ENCODE data around the gene STARD13.

Gene STARD13

GRCh38 chr13:33205224-33205623, 80.3 kb downstream of the STARD13 start:
- DNase-seq (ENCODE audit: low read depth, low spot score) = no peak
- Histone ChIP-seq H3K9ac (ENCODE audit: insufficient read length, low read depth) (no peak overlapping the region), H3K4me1 (ENCODE audit: insufficient read depth, insufficient read length) (no peaks in the 10 kb centered on the region), H3K36me3 (ENCODE audit: insufficient read depth, insufficient read length, low read length) (no peaks in the 10 kb centered on the region), H3K4me3 (ENCODE audit: insufficient read length, low read depth) (no peak overlapping the region), H3K27me3 (ENCODE audit: insufficient read depth, insufficient read length) (no peaks in the 10 kb centered on the region), H3K9me3 (ENCODE audit: insufficient read depth, low read length) (no peaks in the 10 kb centered on the region)
- TF ChIP-seq SUZ12 (IDR thresholded peaks at IDR 0.05; ENCODE audit: extremely low read depth, insufficient read depth, insufficient read length) (no peak), YY1 (IDR thresholded peaks at IDR 0.05; ENCODE audit: insufficient read depth, insufficient read length) (no peak), ZNF274 (IDR thresholded peaks at IDR 0.05; ENCODE audit: low read depth, low read length) (no peak)

- no peaks in the 10 kb centered on the region for H3K36me3 ChIP-seq (ENCODE audit: insufficient read depth, insufficient read length, low read length)
- H3K4me1 ChIP-seq (ENCODE audit: insufficient read depth, insufficient read length) = no peaks in the 10 kb centered on the region
- H3K27me3 ChIP-seq (ENCODE audit: insufficient read depth, insufficient read length) = no peaks in the 10 kb centered on the region
- H3K9ac ChIP-seq (ENCODE audit: insufficient read length, low read depth) = no peak overlapping the region
- H3K9me3 ChIP-seq (ENCODE audit: insufficient read depth, low read length) = no peaks in the 10 kb centered on the region
- TF ChIP-seq SUZ12 (IDR thresholded peaks at IDR 0.05; ENCODE audit: extremely low read depth, insufficient read depth, insufficient read length) (no peak), ZNF274 (IDR thresholded peaks at IDR 0.05; ENCODE audit: low read depth, low read length) (no peak), YY1 (IDR thresholded peaks at IDR 0.05; ENCODE audit: insufficient read depth, insufficient read length) (no peak)
- DNase-seq (ENCODE audit: low read depth, low spot score) = no peak
- no peak overlapping the region for H3K4me3 ChIP-seq (ENCODE audit: insufficient read length, low read depth)
These were observed 81.2 kb downstream of the STARD13 start for GRCh38 chr13:33204130-33204927.

- Histone ChIP-seq H3K4me3 (ENCODE audit: insufficient read length, low read depth) (no peak overlapping the region), H3K27me3 (ENCODE audit: insufficient read depth, insufficient read length) (no peaks in the 10 kb centered on the region), H3K4me1 (ENCODE audit: insufficient read depth, insufficient read length) (no peaks in the 10 kb centered on the region), H3K9me3 (ENCODE audit: insufficient read depth, low read length) (no peaks in the 10 kb centered on the region), H3K36me3 (ENCODE audit: insufficient read depth, insufficient read length, low read length) (no peaks in the 10 kb centered on the region), H3K9ac (ENCODE audit: insufficient read length, low read depth) (no peak overlapping the region)
- no peak for DNase-seq (ENCODE audit: low read depth, low spot score)
- TF ChIP-seq ZNF274 (IDR thresholded peaks at IDR 0.05; ENCODE audit: low read depth, low read length) (no peak), YY1 (IDR thresholded peaks at IDR 0.05; ENCODE audit: insufficient read depth, insufficient read length) (no peak), SUZ12 (IDR thresholded peaks at IDR 0.05; ENCODE audit: extremely low read depth, insufficient read depth, insufficient read length) (no peak)
These were observed 82.8 kb downstream of the STARD13 start for GRCh38 chr13:33202644-33203169.

GRCh38 chr13:33201659-33202058, 83.9 kb downstream of the STARD13 start:
- no peaks in the 10 kb centered on the region for H3K27me3 ChIP-seq (ENCODE audit: insufficient read depth, insufficient read length)
- no peak for DNase-seq (ENCODE audit: low read depth, low spot score)
- no peak overlapping the region for H3K4me3 ChIP-seq (ENCODE audit: insufficient read length, low read depth)
- H3K9me3 ChIP-seq (ENCODE audit: insufficient read depth, low read length) = no peaks in the 10 kb centered on the region
- H3K9ac ChIP-seq (ENCODE audit: insufficient read length, low read depth) = no peak overlapping the region
- H3K4me1 ChIP-seq (ENCODE audit: insufficient read depth, insufficient read length) = no peaks in the 10 kb centered on the region
- no peak for TF ChIP-seq YY1 (IDR thresholded peaks at IDR 0.05; ENCODE audit: insufficient read depth, insufficient read length)
- TF ChIP-seq ZNF274 (IDR thresholded peaks at IDR 0.05; ENCODE audit: low read depth, low read length) = no peak
- no peak for TF ChIP-seq SUZ12 (IDR thresholded peaks at IDR 0.05; ENCODE audit: extremely low read depth, insufficient read depth, insufficient read length)
- no peaks in the 10 kb centered on the region for H3K36me3 ChIP-seq (ENCODE audit: insufficient read depth, insufficient read length, low read length)

- Histone ChIP-seq H3K9ac (ENCODE audit: insufficient read length, low read depth) (no peak overlapping the region), H3K36me3 (ENCODE audit: insufficient read depth, insufficient read length, low read length) (no peaks in the 10 kb centered on the region), H3K9me3 (ENCODE audit: insufficient read depth, low read length) (no peaks in the 10 kb centered on the region), H3K27me3 (ENCODE audit: insufficient read depth, insufficient read length) (no peaks in the 10 kb centered on the region), H3K4me1 (ENCODE audit: insufficient read depth, insufficient read length) (no peaks in the 10 kb centered on the region), H3K4me3 (ENCODE audit: insufficient read length, low read depth) (no peak overlapping the region)
- TF ChIP-seq ZNF274 (IDR thresholded peaks at IDR 0.05; ENCODE audit: low read depth, low read length) = no peak
- TF ChIP-seq SUZ12 (IDR thresholded peaks at IDR 0.05; ENCODE audit: extremely low read depth, insufficient read depth, insufficient read length) = no peak
- TF ChIP-seq YY1 (IDR thresholded peaks at IDR 0.05; ENCODE audit: insufficient read depth, insufficient read length) = no peak
- no peak for DNase-seq (ENCODE audit: low read depth, low spot score)
These were observed 86.2 kb downstream of the STARD13 start for GRCh38 chr13:33199289-33199850.

GRCh38 chr13:33197541-33197971, 88.0 kb downstream of the STARD13 start:
- Histone ChIP-seq H3K9me3 (ENCODE audit: insufficient read depth, low read length) (no peaks in the 10 kb centered on the region), H3K4me1 (ENCODE audit: insufficient read depth, insufficient read length) (no peaks in the 10 kb centered on the region), H3K9ac (ENCODE audit: insufficient read length, low read depth) (no peak overlapping the region), H3K4me3 (ENCODE audit: insufficient read length, low read depth) (no peak overlapping the region), H3K27me3 (ENCODE audit: insufficient read depth, insufficient read length) (no peaks in the 10 kb centered on the region), H3K36me3 (ENCODE audit: insufficient read depth, insufficient read length, low read length) (no peaks in the 10 kb centered on the region)
- TF ChIP-seq YY1 (IDR thresholded peaks at IDR 0.05; ENCODE audit: insufficient read depth, insufficient read length) (no peak), ZNF274 (IDR thresholded peaks at IDR 0.05; ENCODE audit: low read depth, low read length) (no peak), SUZ12 (IDR thresholded peaks at IDR 0.05; ENCODE audit: extremely low read depth, insufficient read depth, insufficient read length) (no peak)
- no peak for DNase-seq (ENCODE audit: low read depth, low spot score)

- TF ChIP-seq ZNF274 (IDR thresholded peaks at IDR 0.05; ENCODE audit: low read depth, low read length) (no peak), YY1 (IDR thresholded peaks at IDR 0.05; ENCODE audit: insufficient read depth, insufficient read length) (no peak), SUZ12 (IDR thresholded peaks at IDR 0.05; ENCODE audit: extremely low read depth, insufficient read depth, insufficient read length) (no peak)
- Histone ChIP-seq H3K4me3 (ENCODE audit: insufficient read length, low read depth) (no peak overlapping the region), H3K27me3 (ENCODE audit: insufficient read depth, insufficient read length) (no peaks in the 10 kb centered on the region), H3K9ac (ENCODE audit: insufficient read length, low read depth) (no peak overlapping the region), H3K36me3 (ENCODE audit: insufficient read depth, insufficient read length, low read length) (no peaks in the 10 kb centered on the region), H3K4me1 (ENCODE audit: insufficient read depth, insufficient read length) (no peaks in the 10 kb centered on the region), H3K9me3 (ENCODE audit: insufficient read depth, low read length) (no peaks in the 10 kb centered on the region)
- no peak for DNase-seq (ENCODE audit: low read depth, low spot score)
These were observed 88.8 kb downstream of the STARD13 start for GRCh38 chr13:33196767-33197166.

Measured in NT2/D1 (cell line).